ENCODE data around the gene NOL12.

The NOL12 gene

DNA sequence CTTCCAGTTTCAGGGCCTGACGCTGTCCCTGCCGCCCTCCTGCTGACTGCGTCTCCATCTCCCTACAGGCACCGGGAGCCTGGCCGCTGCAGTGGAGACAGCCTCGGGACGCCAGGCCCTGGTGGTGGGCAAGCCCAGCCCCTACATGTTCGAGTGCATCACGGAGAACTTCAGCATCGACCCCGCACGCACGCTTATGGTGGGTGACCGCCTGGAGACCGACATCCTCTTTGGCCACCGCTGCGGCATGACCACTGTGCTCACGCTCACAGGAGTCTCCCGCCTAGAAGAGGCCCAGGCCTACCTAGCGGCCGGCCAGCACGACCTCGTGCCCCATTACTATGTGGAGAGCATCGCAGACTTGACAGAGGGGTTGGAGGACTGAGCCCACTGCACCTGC is 20.7 kb upstream of the NOL12 start:
- H3K27me3 ChIP-seq (ENCODE audit: insufficient read depth, poor library complexity, severe bottlenecking) = no peaks in the 10 kb centered on the region
- TF ChIP-seq SPI1 (IDR thresholded peaks at IDR 0.05; ENCODE audit: borderline replicate concordance, low read depth) (no peak), GABPA (IDR thresholded peaks at IDR 0.05; ENCODE audit: low read depth) (no peak), POLR2AphosphoS5 (IDR thresholded peaks at IDR 0.05; ENCODE audit: low read depth) (no peak)
- TF ChIP-seq, protein P1, sequence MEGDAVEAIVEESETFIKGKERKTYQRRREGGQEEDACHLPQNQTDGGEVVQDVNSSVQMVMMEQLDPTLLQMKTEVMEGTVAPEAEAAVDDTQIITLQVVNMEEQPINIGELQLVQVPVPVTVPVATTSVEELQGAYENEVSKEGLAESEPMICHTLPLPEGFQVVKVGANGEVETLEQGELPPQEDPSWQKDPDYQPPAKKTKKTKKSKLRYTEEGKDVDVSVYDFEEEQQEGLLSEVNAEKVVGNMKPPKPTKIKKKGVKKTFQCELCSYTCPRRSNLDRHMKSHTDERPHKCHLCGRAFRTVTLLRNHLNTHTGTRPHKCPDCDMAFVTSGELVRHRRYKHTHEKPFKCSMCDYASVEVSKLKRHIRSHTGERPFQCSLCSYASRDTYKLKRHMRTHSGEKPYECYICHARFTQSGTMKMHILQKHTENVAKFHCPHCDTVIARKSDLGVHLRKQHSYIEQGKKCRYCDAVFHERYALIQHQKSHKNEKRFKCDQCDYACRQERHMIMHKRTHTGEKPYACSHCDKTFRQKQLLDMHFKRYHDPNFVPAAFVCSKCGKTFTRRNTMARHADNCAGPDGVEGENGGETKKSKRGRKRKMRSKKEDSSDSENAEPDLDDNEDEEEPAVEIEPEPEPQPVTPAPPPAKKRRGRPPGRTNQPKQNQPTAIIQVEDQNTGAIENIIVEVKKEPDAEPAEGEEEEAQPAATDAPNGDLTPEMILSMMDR (IDR thresholded peaks at IDR 0.05; ENCODE audit: insufficient read depth, low read length) = no peak
- TF ChIP-seq, protein P2, sequence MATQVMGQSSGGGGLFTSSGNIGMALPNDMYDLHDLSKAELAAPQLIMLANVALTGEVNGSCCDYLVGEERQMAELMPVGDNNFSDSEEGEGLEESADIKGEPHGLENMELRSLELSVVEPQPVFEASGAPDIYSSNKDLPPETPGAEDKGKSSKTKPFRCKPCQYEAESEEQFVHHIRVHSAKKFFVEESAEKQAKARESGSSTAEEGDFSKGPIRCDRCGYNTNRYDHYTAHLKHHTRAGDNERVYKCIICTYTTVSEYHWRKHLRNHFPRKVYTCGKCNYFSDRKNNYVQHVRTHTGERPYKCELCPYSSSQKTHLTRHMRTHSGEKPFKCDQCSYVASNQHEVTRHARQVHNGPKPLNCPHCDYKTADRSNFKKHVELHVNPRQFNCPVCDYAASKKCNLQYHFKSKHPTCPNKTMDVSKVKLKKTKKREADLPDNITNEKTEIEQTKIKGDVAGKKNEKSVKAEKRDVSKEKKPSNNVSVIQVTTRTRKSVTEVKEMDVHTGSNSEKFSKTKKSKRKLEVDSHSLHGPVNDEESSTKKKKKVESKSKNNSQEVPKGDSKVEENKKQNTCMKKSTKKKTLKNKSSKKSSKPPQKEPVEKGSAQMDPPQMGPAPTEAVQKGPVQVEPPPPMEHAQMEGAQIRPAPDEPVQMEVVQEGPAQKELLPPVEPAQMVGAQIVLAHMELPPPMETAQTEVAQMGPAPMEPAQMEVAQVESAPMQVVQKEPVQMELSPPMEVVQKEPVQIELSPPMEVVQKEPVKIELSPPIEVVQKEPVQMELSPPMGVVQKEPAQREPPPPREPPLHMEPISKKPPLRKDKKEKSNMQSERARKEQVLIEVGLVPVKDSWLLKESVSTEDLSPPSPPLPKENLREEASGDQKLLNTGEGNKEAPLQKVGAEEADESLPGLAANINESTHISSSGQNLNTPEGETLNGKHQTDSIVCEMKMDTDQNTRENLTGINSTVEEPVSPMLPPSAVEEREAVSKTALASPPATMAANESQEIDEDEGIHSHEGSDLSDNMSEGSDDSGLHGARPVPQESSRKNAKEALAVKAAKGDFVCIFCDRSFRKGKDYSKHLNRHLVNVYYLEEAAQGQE (IDR thresholded peaks at IDR 0.05; ENCODE audit: insufficient replicate concordance, low read depth) = no peak
- H3K4me3 ChIP-seq (replicated peaks; ENCODE audit: insufficient read depth, low read length) = no peak overlapping the region
- no peak overlapping the region for H3K27ac ChIP-seq (replicated peaks)
- no peak for DNase-seq (ENCODE audit: low read depth in 1 of 2, low spot score in 1 of 2)

DNA sequence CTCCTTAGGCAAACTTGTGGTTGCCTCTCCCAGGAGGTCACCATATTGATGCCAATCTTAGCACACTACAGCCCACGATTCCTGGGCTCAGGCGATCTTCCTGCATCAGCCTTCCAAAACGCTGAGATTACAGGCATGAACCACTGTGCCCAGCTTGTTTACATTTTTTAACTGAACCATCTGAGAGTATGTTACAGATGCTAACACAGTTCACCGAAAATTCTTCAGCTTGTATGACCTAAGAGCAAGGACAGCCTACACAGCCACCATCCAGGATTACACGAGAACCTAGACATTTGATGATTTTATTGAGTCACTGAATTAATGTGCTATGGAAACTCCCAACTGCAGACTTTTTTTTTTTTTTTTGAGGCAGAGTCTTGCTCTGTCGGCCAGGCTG is 16.6 kb upstream of the NOL12 start:
- H3K27ac ChIP-seq (replicated peaks) = no peak overlapping the region
- no peaks in the 10 kb centered on the region for H3K27me3 ChIP-seq (ENCODE audit: insufficient read depth, poor library complexity, severe bottlenecking)
- H3K4me3 ChIP-seq (replicated peaks; ENCODE audit: insufficient read depth, low read length) = no peak overlapping the region
- DNase-seq (ENCODE audit: low read depth in 1 of 2, low spot score in 1 of 2) = no peak
- TF ChIP-seq SPI1 (IDR thresholded peaks at IDR 0.05; ENCODE audit: borderline replicate concordance, low read depth) = no peak
- TF ChIP-seq, protein P1 (IDR thresholded peaks at IDR 0.05; ENCODE audit: insufficient read depth, low read length) = no peak
- TF ChIP-seq, protein P2 (IDR thresholded peaks at IDR 0.05; ENCODE audit: insufficient replicate concordance, low read depth) = no peak
- no peak for TF ChIP-seq GABPA (IDR thresholded peaks at IDR 0.05; ENCODE audit: low read depth)
- no peak for TF ChIP-seq POLR2AphosphoS5 (IDR thresholded peaks at IDR 0.05; ENCODE audit: low read depth)

DNA sequence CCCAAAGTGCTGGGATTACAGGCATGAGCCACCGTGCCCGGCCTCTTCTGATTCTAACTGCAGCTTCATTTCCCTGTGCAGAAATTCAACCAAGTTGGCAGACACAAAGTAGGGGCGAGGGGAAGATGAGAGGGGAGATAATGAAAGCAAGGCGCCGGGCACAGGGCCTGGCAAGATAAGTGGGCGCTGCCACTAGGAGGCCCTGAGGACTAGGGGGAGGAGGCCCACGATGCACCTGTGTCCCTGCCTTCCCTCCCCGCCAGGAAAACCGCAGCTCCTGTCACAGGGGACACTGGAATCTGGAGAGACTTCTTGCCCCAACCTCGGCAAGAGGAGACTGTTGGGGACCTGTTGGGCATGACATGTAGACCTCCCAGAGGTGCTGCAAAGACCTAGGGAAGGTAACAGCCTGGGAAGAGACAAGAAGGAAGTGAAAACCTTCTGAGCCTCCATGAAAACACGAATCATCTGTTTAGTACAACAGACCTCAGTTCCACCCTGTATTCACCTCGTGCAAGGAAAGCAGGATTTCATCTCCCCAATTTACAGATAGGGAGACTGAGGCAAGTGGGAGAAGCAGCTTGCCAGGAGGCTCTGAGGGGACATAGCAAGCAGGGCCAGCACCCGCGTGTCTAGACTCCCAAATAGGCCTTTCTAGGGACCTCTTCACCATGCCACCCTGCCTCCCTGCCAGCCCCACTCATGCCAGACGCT is 13.8 kb upstream of the NOL12 start:
- DNase-seq (ENCODE audit: low read depth in 1 of 2, low spot score in 1 of 2) = no peak
- Histone ChIP-seq H3K4me3 (replicated peaks; ENCODE audit: insufficient read depth, low read length) (no peak overlapping the region), H3K27me3 (ENCODE audit: insufficient read depth, poor library complexity, severe bottlenecking) (no peaks in the 10 kb centered on the region), H3K27ac (replicated peaks) (peak overlapping the region; percentile 36)
- TF ChIP-seq SPI1 (IDR thresholded peaks at IDR 0.05; ENCODE audit: borderline replicate concordance, low read depth) = no peak; the same call in 1 of the 2 replicates
- TF ChIP-seq, protein P1 (IDR thresholded peaks at IDR 0.05; ENCODE audit: insufficient read depth, low read length) = no peak
- TF ChIP-seq POLR2AphosphoS5 (IDR thresholded peaks at IDR 0.05; ENCODE audit: low read depth) = no peak
- TF ChIP-seq, protein P2 (IDR thresholded peaks at IDR 0.05; ENCODE audit: insufficient replicate concordance, low read depth) = no peak
- no peak for TF ChIP-seq GABPA (IDR thresholded peaks at IDR 0.05; ENCODE audit: low read depth)
